Stimulated activated naive CD4-positive, alpha-beta T cell treated with Interleukin-2 at 50 U/mL for 16 hours (primary cell): Measurements from ENCODE around the gene NUP85.
"Not testable (repeated sequence)": the region's sequence is repeated elsewhere in the genome, so short reads cannot be mapped to it uniquely, and the experiment has no call there.

ENCODE experiments used
- DNase-seq: peaks from one replicate; lab custom pipeline; 2025; lab: John Stamatoyannopoulos, UW

NUP85 gene

DNA sequence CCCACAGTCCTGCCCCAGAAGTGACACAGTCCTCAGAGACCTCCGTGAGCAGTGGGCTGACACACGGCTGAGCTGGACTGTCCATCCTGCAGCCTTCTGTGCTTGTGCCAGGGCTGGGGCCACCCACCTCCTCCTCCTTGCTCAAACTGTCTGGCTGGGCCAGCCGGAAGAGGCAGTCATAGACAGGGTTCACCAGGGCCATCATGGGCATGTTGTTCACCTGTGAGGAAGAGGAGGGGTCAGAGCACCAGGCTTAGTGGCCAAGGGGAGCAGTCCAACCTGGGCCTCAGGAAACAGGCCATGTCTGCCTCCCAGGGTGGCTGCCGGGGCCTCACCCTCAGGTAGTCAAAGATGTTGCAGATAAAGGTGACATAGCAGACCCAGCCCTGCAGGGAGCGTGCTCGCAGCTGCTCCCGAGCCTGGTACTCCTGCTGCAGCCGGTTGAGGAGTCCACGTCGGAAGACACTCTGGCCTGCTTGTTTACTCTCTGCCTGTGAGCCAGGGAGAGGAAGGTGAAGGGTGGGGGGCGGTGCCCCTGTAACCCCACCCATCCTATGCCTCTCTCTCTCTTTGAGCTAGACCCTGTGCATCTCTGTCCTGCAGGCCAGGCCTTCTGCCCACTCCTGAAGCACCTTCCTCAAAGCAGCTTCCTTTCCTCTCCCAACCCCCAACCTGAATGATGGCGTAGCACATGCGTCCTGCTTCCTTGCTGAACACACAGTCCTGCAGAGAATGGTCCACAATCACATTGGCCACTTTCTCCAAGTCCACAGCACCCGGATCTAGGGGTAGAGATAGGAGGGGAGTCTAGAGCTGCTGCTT is 62.1 kb downstream of the NUP85 start:
- no peak for DNase-seq

DNA sequence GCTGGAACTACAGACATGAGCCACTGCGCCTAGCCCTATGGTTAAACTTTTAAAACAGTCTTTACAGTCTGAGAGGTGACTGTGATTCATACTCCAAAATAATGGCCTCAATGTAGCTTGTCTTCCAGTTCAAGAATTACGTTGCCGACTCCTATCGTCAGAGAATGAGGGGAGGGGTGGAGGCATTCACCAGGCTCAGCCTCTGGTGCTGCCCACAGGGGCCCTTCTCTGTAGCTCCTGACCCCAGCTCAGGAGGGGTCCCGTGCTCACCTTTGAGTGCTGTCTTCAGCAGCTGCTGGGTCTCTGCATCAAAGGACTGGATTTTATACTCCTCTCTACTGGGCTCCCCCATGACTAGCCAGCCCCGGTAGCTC is 64.4 kb downstream of the NUP85 start:
- no peak for DNase-seq

DNA sequence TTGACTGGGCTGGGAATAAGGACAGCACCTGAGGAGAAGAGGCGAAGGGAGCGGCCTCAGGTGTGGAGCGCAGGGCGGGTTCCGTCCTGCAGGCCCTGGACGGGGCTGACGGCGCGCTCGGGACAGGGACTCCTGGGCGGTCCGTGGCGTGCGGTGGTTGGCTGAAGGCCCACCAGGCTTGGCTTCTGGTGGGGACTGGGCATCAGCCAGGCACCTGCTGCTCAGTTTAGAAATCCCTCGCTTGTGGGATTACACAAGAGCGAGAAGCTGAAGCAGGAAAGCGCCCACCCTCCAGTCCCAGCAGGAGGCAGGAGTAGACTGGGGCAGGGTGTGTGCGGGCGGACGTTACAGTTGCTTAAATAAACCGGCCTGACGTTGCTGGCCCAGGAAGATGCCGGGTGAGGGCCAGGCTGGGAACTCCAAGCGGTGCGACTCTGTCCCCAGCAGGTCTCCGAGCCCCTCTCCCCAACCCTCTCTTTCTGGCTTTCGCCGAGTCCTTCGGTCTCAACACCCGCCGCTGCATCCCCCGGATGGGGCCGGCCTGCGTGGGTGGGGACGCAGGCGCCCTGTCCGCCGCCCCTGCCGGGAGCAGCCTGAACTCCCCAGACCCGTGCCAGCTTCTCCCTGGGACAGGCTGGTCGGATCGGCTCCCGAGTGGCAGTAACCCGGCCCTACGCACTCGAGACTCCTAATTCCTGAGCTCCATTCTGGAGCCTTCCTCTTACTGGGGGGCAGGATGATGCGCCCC is 64.9 kb downstream of the NUP85 start:
- DNase-seq, result peak; percentile 46

GRCh38 chr17:75270966-75271232 is 65.4 kb downstream of the NUP85 start, which contains the start of gene MIF4GD:
MIF4GD (minus strand) TSS chr17:75271231; CDS start chr17:75270195, 1,036 bp downstream.
- DNase-seq, result no peak

DNA sequence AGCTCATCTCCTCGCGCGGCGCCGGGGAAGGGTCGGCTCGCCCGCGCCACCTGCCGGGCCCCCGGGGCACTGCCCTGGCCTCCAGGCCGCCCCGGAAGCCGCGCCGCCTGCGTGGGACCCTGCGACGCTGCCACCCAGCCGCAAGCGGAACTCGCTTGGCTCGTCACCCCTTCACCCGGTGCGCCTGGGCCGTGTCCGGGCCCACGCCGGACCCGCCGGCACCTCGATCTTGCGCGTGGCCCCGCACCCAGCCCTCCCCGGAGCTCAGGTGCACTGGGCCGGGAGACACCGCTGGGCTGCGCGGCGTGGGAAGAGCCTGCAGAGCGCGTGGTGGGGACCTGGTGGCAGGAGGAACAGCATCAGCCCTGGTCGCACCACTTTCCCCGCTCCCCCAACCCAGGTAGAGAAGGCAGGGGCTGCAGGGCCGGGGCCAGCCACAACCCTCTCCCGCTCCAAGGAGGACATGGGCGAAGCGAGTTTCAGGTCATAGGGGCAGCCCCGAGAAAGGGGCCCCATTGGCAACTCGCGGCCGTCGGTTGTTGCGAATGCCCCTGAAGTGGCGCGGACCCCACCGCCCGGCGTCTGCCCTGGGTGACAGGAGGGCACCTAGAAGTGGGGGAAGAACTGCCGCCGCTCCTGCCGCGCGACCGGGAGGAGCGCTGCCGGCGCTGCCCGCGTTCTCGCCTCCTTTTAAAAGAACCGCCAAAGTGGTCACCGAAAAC is 65.9 kb downstream of the NUP85 start:
- peak; percentile 81 for DNase-seq

DNA sequence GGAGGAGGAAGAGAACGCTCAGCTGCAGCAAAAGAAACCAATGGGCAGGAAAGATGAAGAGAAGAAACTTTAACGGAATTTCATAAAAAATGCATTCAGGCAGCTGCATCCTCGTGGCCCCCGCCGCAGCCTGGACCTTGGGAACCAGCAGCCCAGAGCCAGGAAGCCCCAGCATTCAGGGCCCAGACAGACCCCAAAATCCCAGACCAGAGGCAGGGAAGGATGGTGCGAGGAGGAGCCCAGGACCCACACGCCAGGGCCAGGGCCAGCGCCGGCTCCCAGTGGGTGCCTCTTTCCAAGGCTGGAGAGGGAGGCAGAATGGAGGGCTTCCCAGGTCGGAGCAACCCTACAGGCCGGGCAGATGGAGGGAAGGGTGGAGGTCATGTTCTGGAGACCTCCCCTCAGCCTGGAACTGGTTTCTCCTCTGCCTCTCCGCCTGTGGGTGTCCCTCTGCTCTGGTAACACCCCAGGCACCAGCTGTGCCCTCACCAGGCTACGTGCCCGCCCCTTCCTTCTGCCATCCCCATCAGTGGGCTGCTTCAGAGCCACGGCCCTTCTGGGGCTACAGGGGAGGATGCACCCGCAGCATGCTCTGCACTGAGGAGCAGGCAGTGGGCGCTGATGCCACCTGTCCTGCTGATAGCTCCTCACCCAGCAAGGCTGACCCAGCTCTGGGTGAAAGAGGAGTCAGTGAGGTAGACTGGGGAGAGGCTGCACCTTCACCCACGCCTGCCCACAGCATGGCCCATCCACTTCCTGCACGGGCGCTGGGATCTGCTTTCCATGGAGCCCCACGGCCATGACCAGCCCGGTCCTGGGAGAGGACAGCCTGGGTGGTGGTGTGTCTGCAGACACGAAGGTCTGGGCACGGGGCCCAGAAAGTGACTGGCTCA is 66.7 kb downstream of the NUP85 start:
- no peak for DNase-seq

DNA sequence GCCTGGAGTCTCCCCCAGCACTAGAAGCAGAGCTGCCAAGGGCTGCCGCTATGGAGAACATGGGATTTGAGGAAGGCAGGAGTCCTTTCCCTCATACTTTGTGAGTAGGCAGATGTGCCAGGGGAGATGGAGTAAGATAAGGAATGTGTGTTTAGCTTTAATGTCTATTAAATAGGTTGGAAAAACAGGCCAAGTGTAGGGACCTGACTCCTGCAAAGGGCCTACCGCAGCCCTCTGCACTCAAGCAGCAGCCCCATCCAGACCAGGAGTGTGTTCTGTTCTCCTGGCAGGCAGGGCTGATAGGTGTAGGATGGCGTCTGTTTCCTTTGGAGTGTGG is 67.3 kb downstream of the NUP85 start:
- no peak for DNase-seq

- no peak for DNase-seq
Measured at GRCh38 chr17:75273977-75274708, 68.7 kb downstream of the NUP85 start.

DNA sequence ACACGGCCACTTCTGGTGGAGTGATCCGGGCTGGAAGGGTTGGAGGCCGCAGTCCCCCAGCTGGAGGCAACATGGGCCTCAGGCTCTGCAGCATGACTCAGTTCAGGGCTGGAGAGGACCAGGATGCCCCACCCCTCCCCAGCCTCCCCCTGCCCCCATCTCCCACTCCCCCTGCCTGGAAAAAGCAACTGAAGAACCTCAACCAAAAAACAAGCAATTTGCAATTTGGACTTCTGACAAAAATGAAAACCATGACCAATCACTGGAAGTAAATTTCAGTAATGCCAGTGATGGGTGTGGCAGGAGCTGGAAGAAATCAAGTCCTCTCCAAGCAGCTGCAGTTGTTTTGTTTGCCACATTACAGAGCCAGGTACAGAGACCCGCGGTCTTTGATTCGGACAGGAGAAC is 72.2 kb downstream of the NUP85 start:
- DNase-seq, result no peak

GRCh38 chr17:75280189-75280588 is 74.7 kb downstream of the NUP85 start:
- DNase-seq, result not testable (repeated sequence)

DNA sequence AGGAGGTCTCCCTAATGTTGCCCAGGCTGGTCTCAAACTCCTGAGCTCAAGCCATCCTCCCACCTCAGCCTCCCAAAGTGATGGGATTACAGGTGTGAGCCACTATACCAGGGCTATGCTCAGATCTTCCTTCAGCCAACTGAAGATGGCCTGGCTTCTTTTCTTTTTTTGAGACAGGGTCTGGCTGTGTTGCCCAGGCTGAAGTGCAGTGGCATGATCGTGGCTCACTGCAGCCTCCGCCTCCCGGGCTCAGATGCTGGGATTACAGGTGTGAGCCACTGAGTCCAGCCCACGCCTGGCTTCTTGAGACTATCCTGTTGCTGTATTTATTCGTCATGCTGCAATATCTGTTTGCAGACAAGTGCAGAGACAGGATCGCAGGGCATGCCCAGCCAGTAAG is 79.6 kb downstream of the NUP85 start:
- no peak for DNase-seq
